K562 (cell line): ENCODE measurements around the gene YES1. TPM values are rescaled to one million over a fixed set of nuclear protein-coding genes. Genes with fewer than 3 reads are reported as not detected.

Experiments
- ARID1B ChIP-seq: fragments of 450-650 bp; IDR thresholded peaks from 2 replicates; pipeline ENCODE4 v1.6.1; 2016; ENCODE audit warnings: antibody characterized with exemption, mild to moderate bottlenecking, inconsistent platforms
- BRCA1 ChIP-seq, 2 experiments: fragments of 450-650 bp in 1 of 2; sonication (generic) in 1 of 2; formaldehyde crosslinking in 1 of 2; IDR thresholded peaks; 2 replicates each; pipeline versions ENCODE4 v1.5.0 to v1.6.1; 2017 to 2020; ENCODE audit warnings: mild to moderate bottlenecking in 1 of 2, missing genetic modification reagents in 1 of 2
- BRD9 ChIP-seq: fragments of 450-650 bp; IDR thresholded peaks from 2 replicates; pipeline ENCODE4 v1.6.1; 2018; ENCODE audit warnings: low read depth; ENCODE audit not compliant: partially characterized antibody
- CC2D1A ChIP-seq: fragments of 450-650 bp; IDR thresholded peaks from 2 replicates; pipeline ENCODE4 v1.6.1; 2017; ENCODE audit warnings: mild to moderate bottlenecking
- DPF2 ChIP-seq: fragments of 450-650 bp; IDR thresholded peaks from 2 replicates; pipeline ENCODE4 v1.6.1; 2016
- FOXM1 ChIP-seq, 2 experiments: fragments of 450-650 bp in 1 of 2; sonication (generic) in 1 of 2; formaldehyde crosslinking in 1 of 2; IDR thresholded peaks; 2 replicates each; pipeline versions ENCODE4 v1.6.1 to v1.9.0; 2017 to 2022; ENCODE audit warnings: low read depth in 2 of 2, mild to moderate bottlenecking in 2 of 2, missing genetic modification reagents in 1 of 2, moderate library complexity in 1 of 2
- GTF2A2 ChIP-seq: IDR thresholded peaks from 2 replicates; pipeline ENCODE4 v1.6.1; 2016; ENCODE audit warnings: mild to moderate bottlenecking, missing genetic modification characterization, missing compliant biosample characterization
- HDAC6 ChIP-seq: IDR thresholded peaks from 2 replicates; pipeline ENCODE4 v1.6.1; 2012; ENCODE audit warnings: low read depth, mild to moderate bottlenecking, control low read depth, inconsistent platforms, low read length, moderate library complexity
- ILK ChIP-seq: fragments of 450-650 bp; IDR thresholded peaks from 2 replicates; pipeline ENCODE4 v1.6.1; 2016; ENCODE audit warnings: missing genetic modification characterization, low read depth, mild to moderate bottlenecking, missing compliant biosample characterization, moderate library complexity, borderline replicate concordance
- KDM1A ChIP-seq, 2 experiments: fragments of 450-650 bp; IDR thresholded peaks; 2 replicates each; pipeline ENCODE4 v1.6.1; 2016; ENCODE audit warnings: mild to moderate bottlenecking in 2 of 2
- MEF2A ChIP-seq: IDR thresholded peaks from 2 replicates; pipeline ENCODE4 v1.6.1; 2011; ENCODE audit warnings: low read depth, mild to moderate bottlenecking, low read length, moderate library complexity; ENCODE audit not compliant: control insufficient read depth
- NFIC ChIP-seq: fragments of 450-650 bp; IDR thresholded peaks from 2 replicates; pipeline ENCODE4 v1.6.1; 2017; ENCODE audit warnings: mild to moderate bottlenecking, inconsistent platforms
- NUFIP1 ChIP-seq: fragments of 450-650 bp; IDR thresholded peaks from 2 replicates; pipeline ENCODE4 v1.6.1; 2018; ENCODE audit not compliant: partially characterized antibody
- PHB2 ChIP-seq: fragments of 450-650 bp; IDR thresholded peaks from 2 replicates; pipeline ENCODE4 v1.6.1; 2017; ENCODE audit warnings: low read depth
- RFX1 ChIP-seq: fragments of 450-650 bp; IDR thresholded peaks from 2 replicates; pipeline ENCODE4 v1.6.1; 2016; ENCODE audit warnings: mild to moderate bottlenecking, moderate library complexity
- SMARCC2 ChIP-seq: fragments of 450-650 bp; IDR thresholded peaks from 2 replicates; pipeline ENCODE4 v1.6.1; 2017; ENCODE audit warnings: antibody characterized with exemption, moderate library complexity, mild to moderate bottlenecking, low read depth
- TRIM28 ChIP-seq: fragments of 450-650 bp; IDR thresholded peaks from 2 replicates; pipeline ENCODE4 v1.6.1; 2017
- XRCC5 ChIP-seq: fragments of 200-400 bp; formaldehyde crosslinking; IDR thresholded peaks from 2 replicates; pipeline ENCODE4 v1.6.1; 2017; ENCODE audit warnings: low read depth, mild to moderate bottlenecking, low read length
- ZNF324 ChIP-seq: fragments of 250-450 bp; sonication (Bioruptor Pico); IDR thresholded peaks from 2 replicates; pipeline ENCODE4 v1.4.0; 2020; ENCODE audit warnings: mild to moderate bottlenecking
- ZNF551 ChIP-seq: fragments of 250-450 bp; sonication (Bioruptor Pico); IDR thresholded peaks from 2 replicates; pipeline ENCODE4 v1.5.0; 2021; ENCODE audit warnings: mild to moderate bottlenecking, moderate library complexity
- polyA plus RNA-seq, 8 experiments: library from polyadenylated mRNA; depleted of rRNA in 4 of 8; stranded (reverse) in 5 of 8; unstranded in 3 of 8; fragments of >200 nt; fragmentation: Nextera tagmentation in 2 of 8; fragmentation: Illumina TruSeq in 1 of 8; extraction: Ambion mirVana in 2 of 8; extraction: Trizol in 1 of 8; gene quantifications; 2 replicates each; pipeline versions ENCODE4 v1.2.1 to v1.2.3, GENCODE V29; 2011 to 2014; ENCODE audit warnings: inconsistent platforms in 1 of 8, missing spikeins in 1 of 8
- total RNA-seq, 7 experiments: library from RNA; depleted of rRNA in 6 of 7; stranded (reverse); fragments of >200 nt in 6 of 7; fragmentation: Illumina TruSeq in 2 of 7; extraction: Trizol in 2 of 7; gene quantifications; 2 replicates each; pipeline versions ENCODE4 v1.2.1 to v1.2.3, GENCODE V29; 2011 to 2021; ENCODE audit warnings: low replicate concordance in 1 of 7
- TF ChIP-seq, protein P1 (sequence below): fragments of 450-650 bp; formaldehyde crosslinking; conservative IDR thresholded peaks from 2 replicates; pipeline ENCODE4 v1.4.0; 2022; ENCODE audit warnings: mild to moderate bottlenecking, missing genetic modification characterization
- TF ChIP-seq, protein P2 (sequence below): fragments of 250-450 bp; sonication (Bioruptor Pico); IDR thresholded peaks from 2 replicates; pipeline ENCODE4 v1.8.0; 2021; ENCODE audit warnings: moderate library complexity, mild to moderate bottlenecking, inconsistent platforms
- TF ChIP-seq, protein P3 (sequence below): fragments of 450-650 bp; IDR thresholded peaks from 2 replicates; pipeline ENCODE4 v1.6.1; 2017; ENCODE audit warnings: mild to moderate bottlenecking, moderate library complexity
- TF ChIP-seq, protein P4 (sequence below), 2 experiments: IDR thresholded peaks in 1 of 2; conservative IDR thresholded peaks in 1 of 2; 2 replicates each; pipeline ENCODE4 v1.6.1; 2016; ENCODE audit warnings: low read depth in 2 of 2, mild to moderate bottlenecking in 1 of 2, missing compliant biosample characterization in 1 of 2, missing genetic modification characterization in 1 of 2, moderate library complexity in 1 of 2

The YES1 gene
- total and polyA plus RNA-seq, 9 of the 15 experiments (the other 6 are each of a cell fraction or from before 2014, with no cell fraction given) = 37.2 to 115 (median 77.7) TPM

DNA sequence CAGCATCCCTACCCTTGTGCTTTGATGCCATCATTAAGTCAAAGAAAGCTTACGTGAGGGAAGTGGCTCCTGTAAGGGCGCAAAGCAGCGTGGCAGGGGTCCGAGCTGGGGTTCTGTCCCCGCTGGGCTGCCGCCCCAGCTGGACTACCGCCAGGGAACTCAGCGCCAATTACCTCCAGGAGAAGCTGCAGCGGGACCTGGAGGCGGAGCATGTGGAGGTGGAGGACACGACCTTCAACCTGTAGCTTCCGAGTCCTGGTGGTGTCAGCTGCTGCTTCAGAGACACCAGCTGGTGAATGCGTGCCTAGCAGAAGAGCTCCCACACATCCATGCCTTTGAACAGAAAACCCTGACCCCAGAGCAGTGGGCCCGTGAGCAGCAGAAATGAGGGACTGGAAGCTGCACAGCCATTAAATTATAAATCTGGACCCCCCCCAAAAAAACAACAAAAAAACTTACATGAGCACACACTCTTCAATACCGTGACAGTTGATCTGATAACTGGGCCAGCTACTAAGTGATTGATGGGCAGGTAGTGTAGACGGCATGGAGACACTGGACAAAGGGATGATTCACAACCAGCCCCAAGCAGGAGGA is 20.1 kb upstream of the YES1 start (continued):
- TF ChIP-seq, protein P1, sequence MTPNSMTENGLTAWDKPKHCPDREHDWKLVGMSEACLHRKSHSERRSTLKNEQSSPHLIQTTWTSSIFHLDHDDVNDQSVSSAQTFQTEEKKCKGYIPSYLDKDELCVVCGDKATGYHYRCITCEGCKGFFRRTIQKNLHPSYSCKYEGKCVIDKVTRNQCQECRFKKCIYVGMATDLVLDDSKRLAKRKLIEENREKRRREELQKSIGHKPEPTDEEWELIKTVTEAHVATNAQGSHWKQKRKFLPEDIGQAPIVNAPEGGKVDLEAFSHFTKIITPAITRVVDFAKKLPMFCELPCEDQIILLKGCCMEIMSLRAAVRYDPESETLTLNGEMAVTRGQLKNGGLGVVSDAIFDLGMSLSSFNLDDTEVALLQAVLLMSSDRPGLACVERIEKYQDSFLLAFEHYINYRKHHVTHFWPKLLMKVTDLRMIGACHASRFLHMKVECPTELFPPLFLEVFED (CRISPR knock-in tag) = no peak
- no peak for TF ChIP-seq ILK (tag)
- TF ChIP-seq BRCA1 (IDR thresholded peaks at IDR 0.05) = no peak
- no peak for TF ChIP-seq BRCA1 (CRISPR knock-in tag; IDR thresholded peaks at IDR 0.05)
- TF ChIP-seq PHB2 = no peak
- TF ChIP-seq CC2D1A = peak; percentile 52; the same call in 1 of the 2 replicates
- TF ChIP-seq, protein P2, sequence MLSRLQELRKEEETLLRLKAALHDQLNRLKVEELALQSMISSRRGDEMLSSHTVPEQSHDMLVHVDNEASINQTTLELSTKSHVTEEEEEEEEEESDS (CRISPR knock-in tag) = no peak
- no peak for TF ChIP-seq GTF2A2 (tag)
- TF ChIP-seq BRD9 = peak; percentile 37
- TF ChIP-seq ZNF551 (CRISPR knock-in tag) = no peak
- TF ChIP-seq, protein P3, sequence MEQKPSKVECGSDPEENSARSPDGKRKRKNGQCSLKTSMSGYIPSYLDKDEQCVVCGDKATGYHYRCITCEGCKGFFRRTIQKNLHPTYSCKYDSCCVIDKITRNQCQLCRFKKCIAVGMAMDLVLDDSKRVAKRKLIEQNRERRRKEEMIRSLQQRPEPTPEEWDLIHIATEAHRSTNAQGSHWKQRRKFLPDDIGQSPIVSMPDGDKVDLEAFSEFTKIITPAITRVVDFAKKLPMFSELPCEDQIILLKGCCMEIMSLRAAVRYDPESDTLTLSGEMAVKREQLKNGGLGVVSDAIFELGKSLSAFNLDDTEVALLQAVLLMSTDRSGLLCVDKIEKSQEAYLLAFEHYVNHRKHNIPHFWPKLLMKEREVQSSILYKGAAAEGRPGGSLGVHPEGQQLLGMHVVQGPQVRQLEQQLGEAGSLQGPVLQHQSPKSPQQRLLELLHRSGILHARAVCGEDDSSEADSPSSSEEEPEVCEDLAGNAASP = no peak
- no peak for TF ChIP-seq ZNF324 (CRISPR knock-in tag)
- no peak for TF ChIP-seq TRIM28
- TF ChIP-seq SMARCC2 = no peak
- TF ChIP-seq HDAC6 = no peak
- peak; percentile 86 for TF ChIP-seq DPF2
- peak; percentile 98 for TF ChIP-seq NFIC
- TF ChIP-seq RFX1 = no peak
- TF ChIP-seq XRCC5 = peak; percentile 51; the same call in 1 of the 2 replicates
- no peak for TF ChIP-seq NUFIP1
- no peak for TF ChIP-seq MEF2A
- no peak for TF ChIP-seq FOXM1 (IDR thresholded peaks at IDR 0.05; ENCODE audit: low read depth)
- no peak for TF ChIP-seq FOXM1 (CRISPR knock-in tag; IDR thresholded peaks at IDR 0.05; ENCODE audit: low read depth)
- TF ChIP-seq, protein P4, sequence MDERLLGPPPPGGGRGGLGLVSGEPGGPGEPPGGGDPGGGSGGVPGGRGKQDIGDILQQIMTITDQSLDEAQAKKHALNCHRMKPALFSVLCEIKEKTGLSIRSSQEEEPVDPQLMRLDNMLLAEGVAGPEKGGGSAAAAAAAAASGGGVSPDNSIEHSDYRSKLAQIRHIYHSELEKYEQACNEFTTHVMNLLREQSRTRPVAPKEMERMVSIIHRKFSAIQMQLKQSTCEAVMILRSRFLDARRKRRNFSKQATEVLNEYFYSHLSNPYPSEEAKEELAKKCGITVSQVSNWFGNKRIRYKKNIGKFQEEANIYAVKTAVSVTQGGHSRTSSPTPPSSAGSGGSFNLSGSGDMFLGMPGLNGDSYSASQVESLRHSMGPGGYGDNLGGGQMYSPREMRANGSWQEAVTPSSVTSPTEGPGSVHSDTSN (CRISPR knock-in tag; IDR thresholded peaks at IDR 0.05; ENCODE audit: low read depth) = peak; percentile 76
- TF ChIP-seq, protein P4 (tag; conservative IDR thresholded peaks at IDR 0.05; ENCODE audit: low read depth) = peak; percentile 95
- peak; percentile 52 to 61; a peak in 3 of 4 replicates for TF ChIP-seq KDM1A (IDR thresholded peaks at IDR 0.05)
- TF ChIP-seq ARID1B = peak; percentile 63; the same call in 1 of the 2 replicates
